Activated CD4-positive, alpha-beta T cell treated with anti-CD3 and anti-CD28 coated beads, Interleukin-2, Interleukin-6, amounts not matched to agents 100 ng/mL and 50 ng/mL, durations not matched to agents 16 hours and 8 hours (primary cell): ENCODE data around the gene NGB.
"Not testable (repeated sequence)": the region's sequence is repeated elsewhere in the genome, so short reads cannot be mapped to it uniquely, and the experiment has no call there.

Experiments
- DNase-seq: peaks from one replicate; pipeline ENCODE4 v3.0.0-alpha.2; 2020

NGB gene, protein sequence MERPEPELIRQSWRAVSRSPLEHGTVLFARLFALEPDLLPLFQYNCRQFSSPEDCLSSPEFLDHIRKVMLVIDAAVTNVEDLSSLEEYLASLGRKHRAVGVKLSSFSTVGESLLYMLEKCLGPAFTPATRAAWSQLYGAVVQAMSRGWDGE

DNA sequence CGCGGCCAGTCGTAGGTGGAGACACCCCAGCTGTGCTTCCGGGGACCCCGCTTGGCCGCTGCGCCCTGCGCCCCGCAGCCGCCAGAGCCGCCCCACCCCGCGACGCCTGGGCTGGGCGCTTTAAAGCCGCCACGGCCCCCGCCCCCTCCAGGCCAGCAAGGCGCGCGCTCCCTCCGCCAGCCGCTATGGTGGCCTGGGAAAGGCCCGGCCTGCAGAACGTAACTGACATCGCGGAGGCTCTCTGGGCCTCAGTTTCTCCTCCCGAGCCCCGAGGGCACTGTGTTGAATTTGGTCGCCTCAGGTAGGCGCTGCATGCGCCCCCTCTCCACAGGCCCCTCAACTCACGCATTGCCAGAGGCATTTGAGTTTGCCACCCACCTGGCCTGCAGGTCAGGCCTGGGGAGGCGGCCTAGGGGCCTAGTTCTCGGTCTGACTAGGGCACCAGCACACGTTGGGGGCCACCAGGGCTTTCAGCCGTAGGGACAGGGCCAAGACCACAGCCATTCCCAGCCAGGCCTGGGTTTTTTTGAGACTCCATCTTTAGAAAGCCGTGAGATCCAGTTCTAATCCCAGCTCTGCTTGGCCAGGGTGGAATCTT, at the start of gene NGB:
NGB (minus strand) TSS at position 94 of the 598 bp plus-strand sequence. CDS start 269 bp downstream, outside the sequence.
- no peak for DNase-seq

DNA sequence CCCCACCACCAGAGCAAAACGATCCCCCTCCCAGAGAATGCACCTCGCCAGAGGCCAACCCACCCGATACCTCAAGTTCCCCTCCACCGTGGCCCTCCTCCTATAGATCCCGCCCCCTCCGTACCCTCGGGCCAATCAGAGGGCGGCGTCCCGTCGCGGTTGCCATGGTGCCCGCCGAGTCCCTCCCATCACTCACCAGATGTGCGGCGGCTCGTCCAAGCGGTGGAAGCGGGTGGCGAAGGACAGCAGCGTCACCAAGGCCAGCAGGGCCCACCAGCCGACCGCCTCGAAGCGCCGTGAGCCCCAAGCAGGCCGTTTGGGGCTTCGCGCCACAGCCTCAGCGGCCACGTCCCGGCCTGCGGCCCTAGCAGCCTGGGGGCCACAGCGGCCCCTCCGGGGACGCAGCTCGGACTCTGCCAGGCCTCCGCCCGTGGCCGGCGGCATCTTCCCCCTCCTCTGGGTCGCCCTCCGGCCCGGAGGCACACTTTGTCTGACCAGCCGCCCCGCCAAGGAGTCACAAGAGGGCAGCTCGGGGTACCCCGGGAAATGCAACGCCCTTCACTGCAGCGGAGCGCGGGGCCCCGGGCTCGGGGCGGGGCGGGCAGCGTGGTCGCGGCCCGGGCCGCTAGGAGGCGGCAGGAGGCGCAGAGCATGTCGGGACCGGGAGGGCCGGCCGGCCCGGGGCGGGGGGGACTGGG, 49.4 kb upstream of the NGB start, which contains the start of gene POMT2:
POMT2 (minus strand) TSS at position 646 of the 698 bp plus-strand sequence; CDS start at position 444, 202 bp downstream.
- peak; percentile 94 for DNase-seq

DNA sequence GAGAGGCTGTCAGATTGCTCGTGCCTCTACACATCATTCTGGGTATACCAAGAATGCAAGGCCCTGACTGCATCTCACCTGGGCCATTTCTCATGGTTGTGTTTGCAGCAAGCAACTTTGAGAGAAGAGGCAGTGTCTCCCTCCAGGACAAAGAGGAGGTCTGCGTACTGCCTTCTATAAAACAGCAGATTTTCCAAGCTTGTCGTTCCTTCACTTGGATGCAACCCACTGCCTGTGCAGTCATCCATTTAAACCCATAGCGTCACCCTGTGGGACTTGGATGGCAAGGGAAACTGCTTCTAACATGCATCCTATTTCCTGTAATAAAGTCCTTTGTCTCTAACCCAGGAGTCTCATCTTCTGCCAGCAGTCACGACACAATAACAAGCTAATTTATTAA, 48.4 kb upstream of the NGB start:
- no peak for DNase-seq

DNA sequence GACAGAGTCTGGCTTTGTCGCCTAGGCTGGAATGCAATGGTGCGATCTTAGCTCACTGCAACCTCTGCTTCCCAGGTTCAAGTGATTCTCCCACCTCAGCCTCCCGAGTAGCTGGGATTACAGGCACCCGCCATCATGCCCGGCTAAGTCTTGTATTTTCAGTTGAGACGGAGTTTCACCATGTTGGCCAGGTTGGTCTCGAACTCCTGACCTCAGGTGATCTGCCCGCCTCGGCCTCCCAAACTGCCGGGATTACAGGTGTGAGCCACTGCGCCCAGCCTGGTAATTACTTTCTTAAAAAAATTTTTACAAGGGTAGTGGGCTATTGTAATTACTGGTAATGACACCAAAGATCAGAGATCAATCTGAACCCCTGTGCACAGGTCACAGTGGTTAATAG, 47.8 kb upstream of the NGB start:
- DNase-seq, result not testable (repeated sequence)

DNA sequence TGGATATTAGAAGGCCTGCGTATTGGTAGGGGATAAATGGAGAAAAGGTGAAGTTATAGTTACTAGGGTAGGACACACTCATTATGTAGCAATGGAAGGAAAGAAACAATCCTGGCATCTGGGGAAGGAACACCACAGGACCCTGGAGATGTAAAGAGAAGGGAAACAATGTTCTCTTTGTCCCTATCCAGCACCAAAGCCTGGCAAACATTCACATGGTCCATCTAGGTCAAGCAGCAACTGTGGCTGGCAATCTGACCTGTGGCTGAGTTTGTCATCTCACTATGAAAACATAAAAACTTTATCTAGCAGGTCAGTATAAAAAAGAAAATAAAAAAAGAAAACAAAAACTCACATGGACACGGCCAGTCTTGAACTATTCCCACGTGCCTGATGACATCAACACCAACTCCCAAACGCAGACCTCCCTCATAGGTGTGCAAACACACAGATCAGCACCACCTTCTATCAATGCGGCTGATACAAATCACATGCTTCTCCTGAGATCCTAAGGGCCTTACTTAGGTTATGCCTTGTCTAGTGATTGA, 47.1 kb upstream of the NGB start:
- DNase-seq, result no peak

DNA sequence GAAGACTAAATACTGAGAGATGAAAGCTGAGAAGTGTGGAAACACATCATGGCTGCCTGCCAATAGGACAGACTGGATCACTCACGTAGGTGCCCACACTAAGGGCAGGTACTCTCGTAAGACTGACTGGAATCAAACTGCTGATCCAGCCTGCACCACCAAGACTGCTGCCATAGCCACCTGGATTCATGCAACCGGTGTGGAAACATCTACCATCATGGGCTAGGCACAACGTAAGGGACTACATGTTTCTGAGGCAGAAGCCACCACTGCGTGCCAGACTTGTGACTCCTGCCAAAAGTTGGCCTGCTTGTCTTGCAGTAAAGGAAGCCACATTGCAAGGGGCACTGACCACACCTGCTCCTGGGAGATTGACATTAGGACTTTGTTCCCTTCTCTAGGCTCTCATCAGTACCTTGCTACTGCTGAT, 45.9 kb upstream of the NGB start:
- no peak for DNase-seq

DNA sequence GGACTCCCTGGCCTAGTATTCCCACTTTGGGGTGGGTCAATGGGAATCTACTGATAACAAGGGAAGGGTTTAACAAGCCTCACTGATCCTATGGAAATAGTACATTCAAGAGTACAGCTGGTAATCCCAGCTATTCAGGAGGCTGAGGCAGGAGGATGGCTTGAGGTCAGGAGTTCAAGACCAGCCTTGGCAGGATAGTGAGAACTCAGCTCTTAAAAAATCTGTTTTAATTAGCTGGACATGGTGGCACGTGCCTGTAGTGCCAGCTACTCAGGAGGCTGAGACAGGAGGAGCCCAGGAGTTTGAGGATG, 45.1 kb upstream of the NGB start:
- no peak for DNase-seq

DNA sequence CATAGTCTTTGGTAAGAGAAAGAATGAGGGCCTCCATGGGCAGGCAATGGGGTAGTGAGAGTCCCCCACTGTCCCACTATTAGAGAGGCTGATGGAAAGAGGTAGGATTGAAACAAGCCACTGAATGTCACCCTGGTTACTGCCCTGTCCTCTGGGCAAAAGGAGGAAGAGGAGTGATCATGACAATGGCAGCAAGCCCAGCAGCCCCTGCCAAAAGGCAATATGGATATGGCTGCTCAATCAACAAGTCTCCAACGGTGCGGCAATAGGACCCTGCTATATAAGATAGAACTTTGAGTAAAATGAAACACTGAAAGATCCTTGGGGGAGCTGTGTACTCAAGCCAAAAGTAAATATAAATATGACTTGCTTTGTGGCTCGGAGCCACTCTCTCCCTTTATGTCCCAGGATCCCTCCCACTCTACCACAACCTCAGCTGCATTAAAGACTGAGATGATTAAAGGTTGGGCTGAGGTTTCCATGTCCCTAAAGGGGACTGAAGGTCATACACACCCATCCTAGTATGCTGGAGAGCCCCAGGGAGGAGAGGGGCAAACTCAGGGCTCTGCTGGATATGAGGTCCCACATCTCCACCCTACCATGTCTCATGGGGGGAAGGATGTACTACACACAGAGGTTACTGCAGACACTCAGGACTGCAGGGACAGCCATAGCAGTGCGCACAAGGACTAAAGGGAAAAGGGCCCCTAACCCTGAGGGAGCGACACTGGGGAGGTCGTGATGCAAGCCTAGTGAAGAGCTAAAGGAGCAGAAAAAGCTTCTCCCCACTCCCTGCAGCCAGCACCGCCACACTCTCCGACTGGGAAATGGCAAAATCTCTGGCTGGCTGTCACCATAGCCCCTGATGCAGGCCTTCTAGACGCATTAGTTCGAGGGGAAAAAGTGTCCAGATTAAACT, 43.8 kb upstream of the NGB start:
- no peak for DNase-seq

DNA sequence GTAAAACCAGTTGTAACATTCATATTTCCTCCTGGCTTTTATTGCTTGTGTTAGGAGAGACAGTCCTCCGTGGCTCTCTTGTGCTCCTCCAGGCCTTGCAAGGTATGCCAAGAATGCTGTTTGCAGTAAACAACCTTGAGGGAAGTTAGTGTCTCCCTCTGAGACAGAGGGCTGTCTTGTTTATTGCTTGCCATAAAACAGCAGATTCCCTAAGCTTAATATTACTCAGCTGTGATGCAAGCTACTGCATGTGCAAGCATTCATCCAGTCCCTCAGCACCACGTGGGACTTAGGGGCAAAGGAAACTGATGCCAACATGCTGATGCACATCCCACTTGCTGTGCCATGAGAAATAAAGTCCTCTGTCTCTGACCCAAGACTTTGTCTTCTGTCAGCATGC, 43.0 kb upstream of the NGB start:
- no peak for DNase-seq

DNA sequence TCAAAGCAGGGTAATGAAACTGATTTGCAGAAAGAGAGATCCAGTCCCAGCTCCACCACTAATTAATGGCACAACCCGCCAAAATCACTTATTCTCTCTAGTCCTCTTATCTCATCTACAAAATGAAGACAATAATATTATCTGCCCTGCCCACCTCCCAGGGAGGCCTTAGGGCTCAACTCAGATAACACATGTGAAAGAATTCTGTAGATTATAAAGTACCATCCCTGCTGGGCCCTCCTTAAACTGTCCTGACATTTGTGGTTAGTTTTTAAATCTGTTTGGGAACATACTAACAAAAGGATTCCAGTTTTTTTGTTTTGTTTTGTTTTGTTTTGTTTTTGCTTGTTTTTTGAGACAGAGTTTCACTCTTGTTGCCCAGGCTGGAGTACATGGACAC, 42.4 kb upstream of the NGB start:
- DNase-seq, result no peak

DNA sequence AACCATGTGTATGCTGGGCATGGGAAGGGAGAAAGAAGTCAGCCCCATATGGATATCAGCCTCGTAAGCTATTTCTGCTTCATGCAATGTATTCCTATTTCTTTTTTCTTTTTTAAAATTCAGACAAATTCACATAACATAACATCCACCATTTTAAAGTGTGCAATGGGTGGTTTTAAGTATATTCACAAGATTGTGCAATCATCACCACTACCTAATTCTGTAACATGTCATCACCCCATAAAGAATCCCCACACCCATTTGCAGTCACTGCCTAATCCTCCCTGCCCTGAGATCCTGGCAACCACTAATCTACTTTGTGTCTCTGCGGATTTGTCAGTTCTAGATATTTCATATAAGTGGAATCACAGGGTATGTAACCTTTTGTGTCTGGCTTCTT, 40.2 kb upstream of the NGB start:
- no peak for DNase-seq

DNA sequence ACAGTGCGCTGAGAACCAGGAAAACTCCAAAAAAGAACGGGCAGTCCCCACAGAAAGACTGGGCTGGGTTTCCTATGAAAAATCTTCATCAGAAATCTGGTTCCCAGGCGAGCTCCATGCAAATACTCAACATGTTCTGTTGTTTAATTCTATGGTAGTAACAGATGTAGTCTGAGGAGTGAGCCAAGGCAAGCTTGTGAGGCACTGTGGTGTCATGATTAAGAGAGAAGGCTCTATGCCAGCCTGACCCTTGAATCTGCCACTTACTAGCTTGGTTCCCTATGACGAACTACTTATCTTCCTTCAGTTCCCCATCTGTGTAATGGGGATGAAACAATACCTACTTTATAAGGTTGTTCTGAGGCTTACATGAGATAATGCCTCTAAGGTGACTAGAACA, 39.0 kb upstream of the NGB start:
- DNase-seq, result no peak

DNA sequence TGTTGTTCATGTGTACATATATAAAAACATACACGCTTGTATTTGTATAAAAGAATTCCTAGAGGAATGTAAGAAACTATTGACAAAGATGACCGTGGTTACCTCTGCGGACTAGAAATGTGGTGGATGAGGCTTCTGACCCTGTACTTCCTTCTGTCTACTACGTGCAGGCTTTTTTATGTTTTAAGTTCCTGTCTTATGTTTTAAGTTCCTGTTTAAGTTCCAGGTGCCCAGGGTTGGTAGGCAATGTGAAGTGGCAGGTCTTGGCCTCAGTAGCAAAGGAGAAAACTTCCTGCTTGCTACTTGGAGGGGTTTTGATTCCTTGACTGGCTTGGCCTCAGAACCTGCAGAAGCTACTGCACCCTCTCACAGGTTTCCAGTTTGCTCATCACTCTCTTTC, 38.1 kb upstream of the NGB start:
- no peak for DNase-seq

DNA sequence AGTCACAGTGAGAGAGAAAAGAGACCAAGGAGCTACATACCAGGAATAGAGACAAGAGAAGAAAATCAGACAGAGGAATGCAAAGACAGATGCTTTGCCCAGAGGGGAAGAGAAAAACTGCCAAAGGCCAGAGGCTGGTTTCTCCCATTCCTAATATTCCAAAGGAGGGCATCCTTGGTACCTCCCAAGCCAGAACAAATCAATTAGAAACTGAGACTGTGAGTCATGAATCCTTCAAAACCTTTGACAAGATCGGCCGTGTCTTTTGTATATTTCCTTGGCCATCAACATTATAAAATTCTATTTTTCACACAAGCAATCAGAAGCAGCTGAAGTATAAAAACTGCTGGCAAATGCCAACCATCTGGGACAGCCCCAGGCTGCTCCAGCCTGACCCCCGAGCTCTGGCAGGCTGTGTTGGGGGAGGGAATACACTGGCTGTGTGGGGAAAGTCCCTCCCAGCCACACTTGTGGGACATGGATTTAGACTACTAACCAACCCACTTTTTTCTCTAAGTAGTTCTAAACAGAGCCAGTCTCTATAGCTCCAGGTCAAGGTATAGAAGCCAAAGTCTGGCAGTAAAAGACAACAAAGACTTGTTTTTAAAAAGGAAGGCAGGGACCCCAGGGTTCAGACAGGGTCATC, 36.0 kb upstream of the NGB start:
- DNase-seq, result peak; percentile 25

DNA sequence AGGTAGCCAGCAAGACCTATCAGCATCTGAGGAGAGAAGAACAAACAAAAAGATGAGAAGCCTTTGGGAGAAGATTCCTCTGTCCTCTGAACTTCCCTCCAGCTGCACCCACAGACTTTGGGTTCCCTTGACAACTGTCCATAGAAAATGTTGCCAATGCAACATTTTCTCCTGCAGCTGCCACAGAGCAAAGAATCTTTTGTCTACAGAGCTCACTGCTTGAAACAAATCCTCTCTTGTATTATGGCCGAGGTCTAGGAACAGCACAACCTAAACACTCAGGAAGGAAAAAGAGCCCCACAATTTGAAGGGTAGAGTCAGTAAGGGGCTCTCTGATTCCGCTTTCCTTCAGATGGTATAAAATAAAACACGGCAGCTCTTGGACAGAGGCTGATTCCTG, 35.4 kb upstream of the NGB start:
- no peak for DNase-seq

DNA sequence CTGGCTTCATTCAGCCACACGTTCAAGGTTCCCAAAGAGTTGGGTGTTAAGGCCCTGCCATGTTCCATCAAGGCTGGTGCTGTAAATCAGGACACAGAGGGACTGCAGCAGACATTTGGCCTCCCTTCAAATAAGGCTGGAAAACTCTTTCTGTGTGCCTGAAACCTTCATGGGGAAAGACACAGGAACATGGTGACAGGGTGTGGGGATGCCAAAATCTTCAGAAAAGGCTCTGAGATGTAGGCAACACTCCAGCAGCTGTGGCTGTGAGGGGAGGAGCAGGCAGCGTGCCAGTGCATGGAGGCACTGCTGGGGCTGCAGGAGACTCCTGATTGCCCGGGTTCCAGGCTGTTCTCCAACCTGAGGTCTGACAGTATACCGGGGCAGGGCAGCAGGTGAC, 34.7 kb upstream of the NGB start:
- no peak for DNase-seq

DNA sequence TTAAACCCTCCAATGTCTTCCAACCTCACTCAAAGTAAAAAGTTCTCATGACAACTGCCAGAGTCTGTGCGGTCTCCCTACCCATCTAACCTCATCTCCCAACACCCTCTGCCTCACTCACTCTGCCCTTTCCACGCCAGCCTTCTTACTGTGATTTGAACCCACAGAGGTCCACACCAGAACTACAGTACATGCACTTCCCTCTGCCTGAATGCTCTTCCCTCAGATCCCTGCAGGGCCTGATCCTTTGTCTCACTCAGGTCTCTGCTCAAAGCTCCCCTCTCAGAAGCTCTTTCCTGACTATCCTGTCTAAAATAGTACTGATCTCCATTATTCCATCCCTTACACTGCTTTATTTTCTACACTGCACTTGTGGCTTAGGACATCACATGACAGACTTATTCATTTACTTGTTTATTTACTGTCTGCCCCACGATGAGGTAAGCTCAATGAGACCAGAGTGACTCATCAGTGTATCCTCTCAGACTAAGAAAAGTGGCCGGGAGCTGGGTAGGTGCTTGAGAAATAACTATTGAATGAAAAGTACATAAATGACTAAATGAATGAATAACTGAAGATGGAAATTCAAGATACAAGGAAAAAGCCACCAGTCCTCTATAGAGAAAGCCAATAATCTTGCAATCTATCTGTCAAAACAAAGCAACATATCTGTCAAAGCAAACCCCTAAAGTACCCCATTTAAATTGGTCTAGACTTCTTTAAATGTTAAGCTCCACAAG, 32.6 kb upstream of the NGB start:
- DNase-seq, result peak; percentile 92

DNA sequence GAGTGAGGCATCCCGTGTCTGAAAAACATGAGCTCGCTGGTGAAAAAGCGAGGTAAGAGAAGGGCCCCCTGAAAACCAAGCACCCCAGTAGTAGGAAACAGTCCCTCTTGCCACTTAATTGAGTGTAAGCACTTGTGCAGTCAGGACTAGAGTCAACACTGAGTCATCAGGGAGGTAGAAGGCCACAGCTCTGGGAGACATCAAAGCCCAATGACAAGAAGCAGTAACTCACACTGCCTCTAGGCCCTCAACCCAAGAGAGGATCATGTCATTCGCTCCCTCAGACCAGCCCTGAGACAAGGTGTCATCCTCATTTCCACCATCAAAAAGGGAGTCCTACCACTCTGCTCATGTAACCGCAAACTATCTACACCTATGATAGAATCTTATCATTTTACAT, 31.9 kb upstream of the NGB start:
- DNase-seq, result peak; percentile 93

DNA sequence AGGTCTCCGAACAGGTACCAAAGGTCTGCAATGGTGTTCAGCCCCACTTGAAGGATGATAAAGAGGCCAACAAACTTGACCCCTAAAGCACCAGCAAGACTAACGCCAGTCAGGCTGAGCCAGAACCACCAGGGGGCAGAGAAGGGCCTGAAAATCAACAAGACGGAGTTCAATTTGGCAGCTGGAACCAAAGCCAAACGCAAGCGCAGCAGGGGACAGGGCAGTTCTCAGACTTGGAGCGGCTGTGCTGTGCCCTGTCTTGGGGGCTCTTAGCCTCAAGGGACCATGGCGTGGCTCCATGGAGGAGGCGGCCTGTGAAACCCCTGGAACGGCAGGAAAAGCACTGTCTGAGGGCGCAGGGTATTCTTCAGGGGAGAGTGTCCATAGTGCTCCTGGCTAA, 30.1 kb upstream of the NGB start:
- DNase-seq, result peak; percentile 78

DNA sequence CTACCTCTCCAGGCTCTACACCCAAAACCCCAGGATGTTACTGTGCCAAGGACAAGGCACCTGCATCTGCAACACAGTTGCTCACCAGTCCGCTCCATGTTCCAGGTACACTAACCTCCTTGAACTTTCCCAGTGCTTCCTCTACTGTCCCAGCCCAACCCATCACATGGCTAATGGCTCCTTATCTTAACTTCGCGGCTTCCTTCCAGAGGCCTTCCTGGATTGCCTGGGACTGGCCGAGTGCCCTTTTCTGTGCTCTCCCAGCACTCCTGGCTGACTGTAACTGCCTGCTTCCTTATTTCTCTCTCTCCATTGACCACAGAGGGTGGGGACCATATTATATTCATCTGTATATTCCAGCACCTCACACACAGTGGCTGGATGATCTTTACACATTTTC, 28.8 kb upstream of the NGB start:
- DNase-seq, result no peak

DNA sequence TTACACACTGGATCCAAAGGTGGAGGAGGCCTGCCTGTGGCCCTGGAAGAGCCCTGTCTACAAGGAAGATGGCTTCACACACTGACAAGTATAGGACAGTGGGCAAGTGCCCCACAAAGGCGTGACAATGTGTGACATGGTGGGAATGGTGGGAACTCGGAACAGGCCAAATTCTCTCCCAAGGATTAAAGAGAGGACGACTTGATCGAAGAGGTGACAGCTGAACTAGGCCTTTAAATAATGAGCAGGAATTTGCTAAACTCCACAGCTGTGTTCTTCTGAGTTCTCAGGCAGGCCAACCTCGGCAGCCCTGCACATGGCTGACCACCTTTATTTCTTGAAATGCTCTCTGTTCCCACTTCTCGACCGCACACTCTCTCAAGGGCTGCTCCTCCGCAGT, 25.9 kb upstream of the NGB start:
- DNase-seq, result no peak

DNA sequence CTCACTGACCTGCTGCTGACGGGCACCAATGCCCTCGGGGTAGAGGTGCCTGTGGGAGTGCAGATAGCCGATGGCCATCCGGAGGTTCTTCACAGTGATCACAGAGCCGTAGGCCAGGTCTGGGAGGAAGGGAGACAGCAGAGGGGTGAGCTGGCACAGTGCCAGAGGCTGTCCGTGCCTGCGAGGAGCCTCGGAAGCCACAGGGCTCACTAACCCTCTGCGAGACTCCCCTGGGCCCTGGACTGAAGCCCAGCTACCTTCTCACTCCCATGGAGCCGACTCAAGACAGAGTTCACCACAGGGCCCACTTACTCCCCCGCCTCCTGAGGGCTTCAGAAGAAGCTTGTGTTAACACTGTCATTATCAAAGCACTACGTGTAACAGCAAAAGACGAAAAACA, 25.1 kb upstream of the NGB start:
- no peak for DNase-seq
